Measurements from ENCODE around the gene B4GALNT4. TPM values are rescaled to one million over a fixed set of nuclear protein-coding genes. Genes with fewer than 3 reads are reported as not detected.
"Not testable (repeated sequence)": the region's sequence is repeated elsewhere in the genome, so short reads cannot be mapped to it uniquely, and the experiment has no call there.

Gene B4GALNT4
- total and polyA plus RNA-seq, 2 of the 4 experiments (the other 2 are of a cell fraction), result 5.2 to 38.6 TPM

GRCh38 chr11:333616-334263 is 35.6 kb upstream of the B4GALNT4 start:
- H3K36me3 ChIP-seq (ENCODE audit: control insufficient read depth, insufficient read depth, low read length); H2BK15ac ChIP-seq (ENCODE audit: low read depth, low read length); H2BK120ac ChIP-seq (ENCODE audit: low read depth, low read length); H3K9ac ChIP-seq (ENCODE audit: low read depth, low read length); H4K8ac ChIP-seq (ENCODE audit: low read depth in 2 of 2, low read length in 2 of 2); ATAC-seq (ENCODE audit: low read depth); CTCF ChIA-PET; POLR2A ChIA-PET (ENCODE audit: unreplicated experiment); H2BK20ac ChIP-seq (ENCODE audit: low read depth, low read length); H4K91ac ChIP-seq (ENCODE audit: insufficient read depth, low read depth, low read length); dilution Hi-C loops (cut with HindIII; ENCODE audit: low sequenced_read_pairs, unreplicated experiment); H3K4ac ChIP-seq (ENCODE audit: low read depth, low read length); H3K27ac ChIP-seq (ENCODE audit: insufficient read depth, low read length); H3K14ac ChIP-seq (replicated peaks; ENCODE audit: low read depth, low read length); H3K9me3 ChIP-seq (ENCODE audit: control insufficient read depth, insufficient read depth, low read length); H3K23ac ChIP-seq (ENCODE audit: low read depth, low read length); H3K18ac ChIP-seq (ENCODE audit: low read depth, low read length); DNase-seq; intact Hi-C loops (cut with micrococcal nuclease); BruUV-seq (replicated peaks); H4K5ac ChIP-seq (ENCODE audit: low read depth, low read length); H2AK9ac ChIP-seq (replicated peaks; ENCODE audit: low read depth, low read length, poor library complexity); H3K4me2 ChIP-seq (ENCODE audit: low read depth, low read length); H3K56ac ChIP-seq (ENCODE audit: extremely low read depth, insufficient read depth, low read length); H3K9me1 ChIP-seq (ENCODE audit: insufficient read depth, low read length); H3K79me1 ChIP-seq (ENCODE audit: low read depth in 1 of 2, low read length in 2 of 2); H3K4me3 ChIP-seq (ENCODE audit: insufficient read depth, low read depth, low read length); H3K4me1 ChIP-seq (ENCODE audit: control insufficient read depth, insufficient read depth, low read length); H2BK5ac ChIP-seq (ENCODE audit: low read depth, low read length, poor library complexity, severe bottlenecking); H2AK5ac ChIP-seq (ENCODE audit: low read depth, low read length); H4K20me1 ChIP-seq (ENCODE audit: insufficient read depth, low read length); in situ Hi-C loops (cut with MboI; ENCODE audit: low sequenced_read_pairs); H3K27me3 ChIP-seq (ENCODE audit: control insufficient read depth, insufficient read depth, low read length); H2AFZ ChIP-seq (replicated peaks; ENCODE audit: low read length, poor library complexity): not testable (repeated sequence)
- 75% methylated on average over 7 of the region's 17 CpGs; no CpG with 5 or more reads in 1 of the 2 experiments for WGBS, 2 experiments (ENCODE audit: extremely low coverage in 2 of 2, insufficient read length in 1 of 2)
